GM21515 (cell line): ENCODE data around the gene CLNK.

Experiments used
- ATAC-seq: cut with Tn5 transposase; IDR thresholded peaks from one replicate; pipeline ENCODE4 v1.9.1; 2021; ENCODE audit not compliant: unreplicated experiment

CLNK gene

DNA sequence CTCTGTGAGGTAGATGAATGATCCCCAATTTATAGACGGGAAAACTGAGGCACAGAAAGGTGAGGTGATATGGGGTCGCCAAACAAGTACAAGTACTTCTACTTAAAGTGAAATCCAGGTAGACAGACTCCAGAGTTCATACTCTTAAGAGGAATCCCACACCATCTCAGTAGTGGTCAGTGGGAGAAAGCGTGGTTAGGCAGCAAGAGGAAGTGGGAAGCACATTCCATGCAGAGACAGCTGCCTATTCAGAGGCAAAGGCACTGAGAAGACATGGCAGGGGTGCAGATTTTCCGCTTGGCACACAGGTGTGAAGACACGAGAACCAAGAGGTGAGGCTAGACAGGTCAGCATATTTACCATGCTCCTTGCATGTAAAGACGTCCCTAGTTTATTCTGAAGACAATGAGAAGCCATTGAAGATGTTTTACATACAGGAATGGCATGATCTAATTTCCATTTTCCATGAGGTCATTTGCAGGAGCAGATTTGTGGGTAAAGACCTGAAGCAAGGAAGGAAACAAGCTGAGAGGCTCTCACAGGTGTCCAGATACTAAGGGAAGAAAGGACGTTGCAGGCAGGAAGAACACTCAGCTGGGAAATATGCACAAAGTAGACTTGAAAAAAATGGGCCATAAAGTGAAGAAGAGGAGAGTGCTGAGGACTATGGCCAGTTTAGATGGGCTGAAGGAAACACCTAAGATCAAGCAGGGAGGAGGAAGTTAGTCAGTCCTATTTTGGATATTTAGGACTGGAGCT is 17.3 kb upstream of the CLNK start:
- no peak for ATAC-seq

DNA sequence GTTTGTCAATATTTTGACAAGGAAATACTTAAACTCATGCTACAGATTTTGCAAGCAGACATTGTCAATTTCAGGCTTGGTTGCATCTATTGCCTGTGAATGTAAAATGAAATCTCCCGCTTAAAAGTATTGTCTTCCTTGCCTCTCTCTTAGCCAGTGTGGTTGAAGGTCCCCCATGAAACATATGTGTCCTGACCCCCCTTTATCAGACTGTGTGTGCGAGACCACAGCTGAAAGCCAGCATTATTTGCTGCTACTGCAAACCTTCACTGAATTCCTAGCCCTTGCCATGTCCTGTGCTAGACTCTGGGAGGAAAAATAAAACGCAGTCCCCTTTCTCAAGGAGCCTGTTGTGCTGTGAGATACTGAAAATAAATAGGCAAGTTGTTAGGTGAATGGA is 16.6 kb upstream of the CLNK start:
- no peak for ATAC-seq

DNA sequence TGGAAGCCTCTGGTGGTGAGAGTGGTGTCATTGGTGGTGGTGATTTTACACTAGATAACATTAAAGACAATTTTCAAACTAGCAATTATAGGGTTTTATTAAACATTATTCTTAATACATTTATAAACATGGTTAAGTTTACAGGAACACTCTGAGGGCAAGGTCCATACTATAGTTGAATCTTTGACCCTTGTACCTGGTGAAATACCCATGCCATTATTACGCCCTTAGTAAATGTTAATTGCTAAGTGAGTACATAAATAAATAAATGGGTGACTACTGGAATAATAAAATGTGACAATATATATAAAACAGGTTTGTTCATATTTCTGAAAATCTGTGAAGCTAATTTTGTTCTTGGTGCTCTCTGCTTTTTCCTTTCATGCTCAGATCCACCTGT is 13.6 kb upstream of the CLNK start:
- no peak for ATAC-seq

DNA sequence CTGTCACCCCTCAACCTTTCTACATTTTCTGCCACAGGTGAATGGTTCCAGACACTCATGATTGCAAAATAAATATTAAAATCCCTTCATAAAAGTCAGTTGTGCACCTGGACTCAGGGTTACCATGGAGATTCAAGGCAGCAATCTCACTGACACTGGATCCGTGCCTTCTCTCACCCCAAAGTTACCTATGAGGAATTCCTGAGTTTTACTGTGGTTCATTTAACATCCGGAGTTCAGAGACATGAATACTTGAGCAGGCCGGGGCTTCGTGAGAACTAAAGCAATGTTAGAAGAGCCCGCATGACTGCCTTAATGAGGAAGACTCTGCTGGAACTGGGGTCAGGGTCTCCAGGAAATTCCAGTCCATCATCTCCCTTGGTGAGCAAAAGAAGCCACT is 12.5 kb upstream of the CLNK start:
- ATAC-seq = no peak

GRCh38 chr4:10696253-10696652 is 11.7 kb upstream of the CLNK start:
- no peak for ATAC-seq

DNA sequence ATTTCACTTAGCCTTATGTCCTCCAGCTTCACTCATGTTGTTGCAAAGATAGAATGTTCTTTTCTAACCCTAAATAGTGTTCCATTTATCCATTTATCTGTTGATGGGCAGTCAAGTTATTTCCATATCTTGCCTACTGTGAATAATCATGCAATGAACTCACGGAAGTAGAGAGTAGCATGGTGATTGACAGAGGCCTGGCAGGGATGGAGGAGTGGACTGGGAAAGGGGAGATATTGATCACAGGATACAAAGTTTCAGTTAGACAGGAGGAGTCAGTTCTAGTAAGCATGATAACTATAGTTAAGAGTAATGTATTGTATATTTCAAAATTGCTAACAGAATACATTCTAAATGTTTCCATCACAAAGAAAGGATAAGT is 10.3 kb upstream of the CLNK start:
- ATAC-seq = no peak

DNA sequence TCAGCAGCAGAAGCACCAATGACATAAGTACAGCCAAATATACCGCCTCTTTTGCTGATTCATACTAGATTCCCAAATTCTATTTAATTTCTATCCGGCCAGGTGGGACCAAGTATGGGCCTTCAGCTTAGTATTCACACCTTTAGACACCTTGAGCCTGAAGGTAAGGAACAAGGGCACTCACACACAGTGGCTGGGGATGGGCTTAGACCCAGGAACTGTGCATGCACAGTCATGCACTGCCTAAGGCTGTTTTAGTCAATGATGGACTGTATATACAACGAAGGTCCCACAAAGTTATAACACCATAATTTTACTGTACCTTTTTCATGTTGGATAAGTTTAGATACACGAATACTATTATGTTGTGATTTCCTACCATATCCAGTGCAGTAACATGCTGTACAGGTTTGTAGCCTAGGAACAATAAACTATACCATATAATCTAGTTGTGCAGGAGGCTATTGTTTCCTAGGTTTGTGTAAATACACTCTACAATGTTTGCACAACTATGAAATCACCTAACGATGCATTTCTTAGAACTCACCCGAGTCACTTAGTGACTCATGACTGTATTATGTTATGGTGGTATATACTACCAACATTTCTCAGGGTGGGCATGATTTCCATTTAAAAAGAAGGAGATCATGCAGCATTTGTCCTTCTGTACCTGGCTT is 9.7 kb upstream of the CLNK start:
- ATAC-seq = no peak

DNA sequence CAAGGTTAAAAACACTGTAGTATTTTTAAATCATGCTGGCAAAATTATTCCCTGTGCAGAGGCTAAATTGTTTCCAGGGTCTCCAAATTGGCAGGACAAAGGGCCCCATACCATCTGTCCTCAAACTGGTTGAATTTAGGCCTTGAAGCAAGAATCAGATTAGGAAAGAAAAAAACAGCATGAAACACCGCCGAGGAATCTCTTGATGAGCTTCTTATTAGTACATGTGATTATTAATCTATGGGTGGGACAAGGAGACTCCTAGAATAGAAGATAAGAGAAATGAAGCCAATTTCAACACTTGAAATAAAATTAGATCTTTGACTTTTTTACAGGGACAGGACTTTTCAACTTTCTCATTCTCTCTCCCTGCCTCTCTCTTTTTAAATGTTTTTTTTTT is 7.1 kb upstream of the CLNK start:
- no peak for ATAC-seq

DNA sequence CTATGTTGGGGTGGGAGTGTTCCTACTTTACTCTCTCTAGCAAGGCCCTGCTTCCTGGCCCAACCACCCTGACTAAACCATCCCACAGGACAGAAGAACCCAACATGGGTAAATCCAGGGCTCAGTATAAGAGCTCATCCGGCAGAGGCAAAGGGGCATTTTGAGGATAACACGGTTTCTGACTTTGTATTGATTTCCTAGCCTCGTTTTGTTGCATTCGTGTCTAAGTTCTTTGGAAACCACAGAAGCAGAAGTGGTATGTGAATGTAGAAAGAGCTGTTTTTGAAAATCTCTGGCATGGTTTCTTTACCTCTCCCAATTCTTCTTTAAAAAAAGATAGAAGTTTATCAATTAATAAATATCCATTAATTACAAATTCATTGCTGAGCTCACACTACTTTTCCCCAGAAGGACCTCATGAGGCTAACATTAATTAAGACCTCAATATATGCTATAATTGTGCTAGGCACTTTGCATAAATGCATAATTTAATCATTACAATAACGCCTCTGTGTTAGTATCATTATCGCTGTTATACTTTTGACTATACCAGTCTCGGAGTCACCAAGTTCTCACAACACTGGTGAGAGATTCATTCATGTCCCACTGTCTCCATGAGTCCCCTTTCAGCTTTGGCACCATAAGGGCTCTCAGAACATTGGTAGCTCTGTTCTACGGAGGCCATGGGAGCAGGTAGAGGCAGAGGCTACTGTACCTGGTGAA is 5.8 kb upstream of the CLNK start:
- ATAC-seq = no peak

GRCh38 chr4:10688846-10689245 is 4.3 kb upstream of the CLNK start:
- no peak for ATAC-seq

DNA sequence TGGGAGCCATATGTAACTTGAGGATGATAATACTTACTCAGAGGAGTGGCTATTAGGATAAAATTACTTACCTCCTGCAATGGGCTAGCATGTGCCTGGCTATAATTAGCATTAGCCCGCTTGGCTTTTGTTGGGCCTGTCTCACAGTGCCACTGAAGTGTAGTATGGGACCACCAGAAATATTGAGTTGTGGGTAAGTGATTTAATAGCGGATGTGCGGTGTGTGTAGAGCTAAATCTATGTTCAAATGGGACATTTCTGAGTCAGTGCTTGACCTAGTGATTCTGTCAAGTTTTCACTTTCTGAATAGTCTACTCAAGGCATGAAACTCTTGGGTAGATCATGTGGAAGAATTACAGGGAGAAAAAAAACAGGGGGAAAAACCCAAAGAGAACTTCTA is 3.5 kb upstream of the CLNK start:
- ATAC-seq = peak; percentile 44

GRCh38 chr4:10687526-10687925 is 3.0 kb upstream of the CLNK start:
- no peak for ATAC-seq

- no peak for ATAC-seq
Observed at GRCh38 chr4:10682397-10682796, 2.2 kb downstream of the CLNK start.

GRCh38 chr4:10677796-10678497 is 6.6 kb downstream of the CLNK start:
- ATAC-seq = peak; percentile 51

DNA sequence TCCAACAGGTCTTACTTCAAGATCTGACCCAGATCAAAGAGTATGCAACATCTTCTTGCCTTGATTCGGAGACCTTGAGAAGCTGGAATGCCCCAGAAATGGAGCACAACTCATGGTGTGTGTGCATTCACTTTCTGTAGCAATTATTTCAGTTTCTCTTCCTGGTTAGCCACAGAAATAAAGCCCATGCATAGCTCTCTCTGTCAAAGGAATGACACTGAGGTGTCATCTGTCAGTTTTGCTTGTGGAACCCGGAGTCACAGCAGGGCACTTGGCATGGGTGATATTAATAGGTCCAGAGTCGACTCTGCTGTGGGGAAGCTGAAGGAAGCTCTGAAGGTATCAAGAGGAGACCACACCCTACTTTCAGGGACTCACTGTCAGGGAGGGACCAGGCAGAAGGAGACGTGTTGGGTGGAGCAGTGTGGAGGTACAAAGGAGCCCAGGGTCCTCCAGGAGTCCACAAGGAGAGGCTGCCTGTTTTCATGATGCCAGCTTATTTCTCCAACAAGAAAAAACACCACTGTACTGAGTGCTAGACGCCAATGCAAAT is 10.7 kb downstream of the CLNK start:
- peak; percentile 81 for ATAC-seq

DNA sequence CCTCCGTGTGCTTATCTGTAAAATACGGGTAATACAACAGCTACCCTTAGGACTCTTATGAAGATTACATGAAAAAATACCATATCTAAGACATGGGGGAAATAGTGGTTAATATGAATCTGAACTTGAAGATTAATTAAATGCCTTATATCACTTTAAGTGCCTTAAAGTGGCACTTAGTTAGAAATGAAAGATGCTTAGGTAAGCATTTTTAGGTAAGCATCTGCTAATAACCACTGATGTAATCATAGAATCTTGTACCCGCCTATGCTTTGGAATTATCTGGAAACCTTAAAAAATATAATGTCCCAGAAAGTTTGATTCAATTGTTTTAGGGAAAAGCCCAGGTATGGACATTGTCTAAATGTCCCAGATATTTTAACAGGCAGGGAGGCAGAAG is 12.2 kb downstream of the CLNK start:
- no peak for ATAC-seq

DNA sequence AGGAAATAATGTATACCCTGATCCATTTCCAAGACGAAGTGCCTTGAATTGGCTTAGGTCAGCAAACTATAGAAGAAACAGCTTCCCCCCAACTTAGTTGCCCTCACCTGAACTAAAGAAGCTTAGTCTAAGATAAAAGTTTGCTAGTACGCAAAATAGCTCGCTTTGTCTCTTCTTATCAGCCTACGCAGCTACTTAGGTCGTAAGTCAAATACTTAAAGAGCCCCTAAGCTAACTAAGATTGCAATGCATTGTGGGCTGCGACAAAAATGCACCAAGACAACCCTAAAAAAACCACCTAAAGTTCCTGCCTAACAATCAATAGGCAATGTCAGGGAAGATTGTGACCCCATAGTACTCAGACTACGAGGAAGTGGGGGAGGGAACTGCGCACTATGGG is 12.8 kb downstream of the CLNK start:
- ATAC-seq = no peak

DNA sequence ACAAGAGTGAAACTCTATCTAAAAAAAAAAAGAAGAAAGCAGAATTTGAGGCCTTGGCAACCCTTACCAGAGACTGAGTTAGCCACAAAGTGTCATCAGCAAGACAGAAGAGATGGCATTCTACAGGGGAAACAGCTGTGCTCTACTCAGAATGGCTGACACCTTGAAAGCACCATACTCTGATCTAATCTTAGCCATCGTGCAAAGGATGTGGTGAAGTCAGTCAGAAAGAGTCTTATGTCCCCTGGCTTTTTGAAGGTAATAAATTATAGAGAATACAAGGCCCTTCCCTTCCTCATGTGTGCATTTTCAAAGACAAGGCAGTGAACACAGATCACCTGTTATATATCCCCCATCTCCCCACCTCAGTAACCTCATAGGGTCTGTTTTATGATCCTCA is 13.2 kb downstream of the CLNK start:
- ATAC-seq = peak; percentile 81

GRCh38 chr4:10670321-10670720 is 14.2 kb downstream of the CLNK start:
- ATAC-seq = no peak

- no peak for ATAC-seq
Observed at GRCh38 chr4:10667701-10668326, 16.8 kb downstream of the CLNK start.

DNA sequence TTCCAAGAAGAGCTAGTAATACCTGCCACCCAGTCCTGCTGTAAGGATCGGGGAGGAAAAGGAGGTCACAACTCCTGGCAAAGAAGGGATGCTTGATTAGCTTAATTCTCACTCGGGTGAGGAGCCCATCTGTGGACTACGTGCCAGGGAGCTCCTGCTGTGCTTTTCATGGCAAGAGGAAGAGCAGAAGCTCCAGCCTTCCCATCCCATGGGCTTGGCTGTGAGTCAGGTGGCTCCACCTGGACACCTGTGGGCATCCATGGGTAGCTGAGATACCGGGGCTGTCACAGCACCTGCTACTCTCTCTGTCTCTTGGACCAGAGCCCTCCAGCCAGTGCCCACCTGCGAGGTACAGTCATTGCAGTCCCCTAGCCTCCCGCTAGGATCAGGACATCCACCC is 18.0 kb downstream of the CLNK start:
- ATAC-seq = no peak
